ENCODE data around the gene CCL18.
A peak's percentile ranks its signal among the peaks of the same experiment; 100 is the strongest.
"Not testable (repeated sequence)": the region's sequence is repeated elsewhere in the genome, so short reads cannot be mapped to it uniquely, and the experiment has no call there.

Gene CCL18

DNA sequence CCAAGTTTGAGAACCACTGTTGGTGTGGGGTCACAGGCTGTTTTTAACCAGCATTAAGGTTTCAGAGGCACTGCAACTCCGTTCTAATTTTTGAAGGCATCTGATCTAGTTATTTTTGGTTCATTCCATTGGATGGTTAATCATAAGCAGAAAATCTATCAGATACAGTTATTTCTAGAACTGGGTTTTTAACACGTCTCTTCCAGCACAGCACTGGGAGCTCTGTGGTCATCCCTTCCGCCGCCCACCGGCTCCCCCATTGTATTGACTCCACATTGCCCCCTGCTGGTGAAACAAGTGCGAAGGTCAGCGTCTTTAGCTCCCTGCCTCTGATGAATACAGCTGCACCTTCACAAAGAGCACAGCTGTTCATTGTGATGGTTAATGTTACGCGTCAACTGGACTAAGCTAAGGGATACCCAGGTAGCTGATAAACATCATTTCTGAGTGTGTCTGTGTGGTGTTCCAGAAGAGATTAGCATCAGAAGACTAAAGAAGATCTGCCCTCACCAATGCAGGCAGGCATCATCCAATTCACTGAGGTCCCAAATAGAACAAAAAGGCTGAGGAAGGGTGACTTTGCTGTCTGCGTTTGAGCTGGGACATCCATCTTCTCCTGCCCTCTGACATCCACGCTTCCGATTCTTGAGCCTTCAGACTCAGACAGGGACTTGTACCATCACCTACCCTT is 8.5 kb downstream of the CCL18 start:
- DNase-seq (ENCODE audit: low spot score) = peak; percentile 34

DNA sequence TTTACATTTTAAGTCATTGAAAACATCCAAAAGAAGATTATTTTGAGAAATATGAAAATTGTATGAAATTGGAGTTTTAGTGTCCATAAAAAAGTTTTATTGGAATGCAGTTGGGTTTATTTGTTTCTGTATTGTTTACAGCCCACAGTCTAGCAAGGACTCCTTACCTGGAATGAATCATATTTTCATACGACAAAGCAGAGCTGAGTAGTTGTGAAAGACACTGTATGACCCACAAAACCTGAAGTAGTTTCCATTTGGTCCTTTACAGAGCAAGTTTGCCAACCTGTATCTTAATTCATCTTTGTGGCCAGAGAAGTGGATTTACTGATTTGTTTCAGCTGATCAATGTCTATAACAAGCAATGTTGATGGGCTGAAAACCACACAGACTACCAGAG is 10.3 kb downstream of the CCL18 start:
- no peak for DNase-seq (ENCODE audit: low spot score)

DNA sequence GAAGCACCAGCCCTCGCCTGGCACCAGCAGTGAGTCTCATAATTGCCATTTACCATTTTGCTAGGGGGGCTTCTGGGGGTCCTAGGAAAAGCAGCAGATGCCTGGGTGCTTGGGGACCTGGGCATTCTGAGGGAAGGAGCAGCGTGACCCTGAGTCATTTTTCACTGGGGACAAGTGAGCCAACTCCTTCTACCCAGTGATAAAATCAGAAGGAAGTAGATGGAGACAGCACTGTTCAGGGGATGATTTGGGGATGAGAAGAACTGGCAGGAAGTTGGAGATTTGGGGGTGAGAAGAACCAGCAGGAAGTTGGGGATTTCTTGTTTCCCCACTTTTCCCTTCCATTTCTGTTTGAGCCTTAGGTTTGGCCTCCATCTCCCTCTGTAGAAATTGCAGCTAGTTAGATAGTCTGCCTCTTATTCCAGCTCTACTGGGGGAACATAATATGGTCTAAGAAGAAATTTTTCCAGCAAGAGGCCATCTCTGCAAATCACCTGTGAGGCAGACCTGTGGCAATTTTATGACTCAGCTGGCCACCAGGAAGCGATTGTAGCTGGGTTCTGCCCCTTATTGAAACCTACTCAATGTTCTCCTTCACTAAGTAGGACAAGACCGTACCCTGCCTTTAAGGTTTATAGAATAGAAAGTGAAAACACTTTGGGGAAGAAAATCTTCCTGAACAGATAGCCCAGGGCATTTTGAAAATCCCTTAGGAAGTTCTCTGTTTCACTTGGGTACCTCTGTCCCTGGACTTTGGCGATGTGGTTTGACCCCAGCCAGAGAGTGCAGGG is 17.8 kb downstream of the CCL18 start:
- not testable (repeated sequence) for DNase-seq (ENCODE audit: low spot score)

DNA sequence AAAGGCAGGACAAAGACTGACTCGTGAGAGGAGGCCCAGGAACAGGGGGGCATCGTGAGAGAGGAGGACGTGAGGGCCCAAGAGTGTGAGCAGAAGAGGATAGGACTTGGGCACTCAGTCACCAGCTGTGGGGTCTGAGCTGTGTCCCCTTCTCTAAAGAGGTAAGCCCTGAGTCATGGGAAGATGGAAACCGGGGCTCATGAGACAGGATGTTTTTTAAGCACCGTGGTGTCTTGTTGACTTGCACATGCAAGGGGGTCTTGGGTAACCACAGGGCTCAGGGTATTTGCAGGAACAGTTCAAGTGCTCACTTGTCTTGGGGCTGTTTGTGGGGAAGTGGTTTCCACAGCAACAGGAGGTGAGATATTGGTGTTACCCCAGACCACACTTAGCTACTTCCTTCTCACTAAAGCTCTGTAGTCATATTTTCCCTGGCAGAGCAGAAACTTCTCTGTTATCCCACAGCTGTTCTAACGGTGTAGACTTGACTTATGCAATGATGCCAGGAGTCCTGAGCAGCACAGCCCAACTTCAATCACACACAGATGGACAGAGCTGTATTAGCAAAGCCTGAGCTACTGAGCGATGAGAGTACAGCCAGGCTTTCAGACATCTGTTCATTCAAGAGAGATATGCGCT is 18.5 kb downstream of the CCL18 start:
- DNase-seq (ENCODE audit: low spot score) = not testable (repeated sequence)

DNA sequence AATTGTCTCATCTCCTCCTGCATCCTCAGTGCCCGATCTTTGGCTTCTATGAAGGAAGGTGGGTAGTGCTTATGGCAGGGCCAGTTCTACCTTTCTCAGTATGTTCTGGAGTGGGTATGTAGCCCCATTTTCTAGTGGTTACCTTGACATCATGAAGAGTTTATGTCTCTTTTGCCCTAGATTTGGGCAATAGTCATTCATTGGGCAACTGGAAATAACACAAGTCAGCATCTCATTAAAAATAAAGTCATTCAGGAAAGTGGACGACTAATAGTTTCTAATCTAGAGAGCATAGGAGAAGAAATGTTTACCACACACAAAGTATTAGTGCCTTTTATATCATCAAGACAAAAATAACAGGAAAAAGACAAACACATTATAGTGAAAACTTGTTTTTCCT is 19.6 kb downstream of the CCL18 start:
- DNase-seq (ENCODE audit: low spot score) = not testable (repeated sequence)

DNA sequence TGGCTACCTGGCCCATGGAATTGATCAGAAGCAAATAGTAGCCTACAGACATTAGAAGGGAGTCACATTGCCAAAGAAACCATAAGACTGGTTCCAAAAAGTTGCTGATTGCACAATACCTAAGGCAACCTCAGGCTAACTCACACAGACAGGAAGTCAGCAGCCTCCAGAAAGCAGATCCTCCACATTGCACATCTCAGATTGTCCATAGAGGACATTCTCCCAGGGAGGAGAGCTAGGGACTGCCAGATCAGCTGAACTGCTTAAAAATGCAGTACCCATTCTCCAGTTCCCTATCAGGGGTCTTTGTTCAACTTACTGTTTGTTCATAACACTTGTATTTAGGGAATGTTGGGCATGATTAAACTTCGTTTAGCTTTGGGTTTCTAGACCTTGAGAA is 21.7 kb downstream of the CCL18 start:
- DNase-seq (ENCODE audit: low spot score) = no peak

DNA sequence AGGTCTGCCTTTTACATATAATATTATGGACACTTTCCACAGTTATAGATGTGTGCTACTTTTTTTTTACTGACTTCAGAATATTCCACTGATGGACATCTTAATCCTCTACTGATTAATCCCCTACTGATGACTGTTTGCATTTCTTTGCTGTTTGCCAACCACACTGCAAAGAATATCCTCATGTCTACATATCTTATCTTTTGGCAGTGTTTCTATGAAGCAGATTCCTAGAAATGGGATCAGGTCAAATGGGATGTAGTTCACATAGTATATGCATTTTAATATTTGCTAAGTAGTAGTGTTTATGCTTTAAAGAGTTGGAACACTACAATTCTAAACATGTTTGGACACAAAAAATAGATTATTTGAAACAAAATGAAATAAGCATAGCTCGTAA is 22.7 kb downstream of the CCL18 start:
- DNase-seq (ENCODE audit: low spot score) = no peak

DNA sequence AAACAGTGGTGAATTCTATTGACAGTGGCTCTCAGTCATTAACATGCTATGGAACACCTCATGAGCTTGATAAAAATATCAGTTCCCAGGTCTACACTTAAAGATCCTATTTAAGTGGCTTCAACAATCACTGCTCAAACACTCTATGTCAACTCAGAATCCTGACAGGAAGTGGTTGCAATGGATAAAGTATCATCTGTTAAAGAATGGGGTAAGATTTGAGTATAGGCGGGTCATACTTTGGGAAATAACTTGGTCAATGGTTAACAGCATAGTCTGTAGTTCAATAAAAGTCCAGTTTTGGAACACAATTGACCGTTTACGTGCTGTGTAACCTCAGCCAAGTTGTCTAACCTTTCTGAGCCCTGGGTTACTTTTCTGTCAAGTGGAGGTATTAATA is 23.4 kb downstream of the CCL18 start:
- not testable (repeated sequence) for DNase-seq (ENCODE audit: low spot score)

DNA sequence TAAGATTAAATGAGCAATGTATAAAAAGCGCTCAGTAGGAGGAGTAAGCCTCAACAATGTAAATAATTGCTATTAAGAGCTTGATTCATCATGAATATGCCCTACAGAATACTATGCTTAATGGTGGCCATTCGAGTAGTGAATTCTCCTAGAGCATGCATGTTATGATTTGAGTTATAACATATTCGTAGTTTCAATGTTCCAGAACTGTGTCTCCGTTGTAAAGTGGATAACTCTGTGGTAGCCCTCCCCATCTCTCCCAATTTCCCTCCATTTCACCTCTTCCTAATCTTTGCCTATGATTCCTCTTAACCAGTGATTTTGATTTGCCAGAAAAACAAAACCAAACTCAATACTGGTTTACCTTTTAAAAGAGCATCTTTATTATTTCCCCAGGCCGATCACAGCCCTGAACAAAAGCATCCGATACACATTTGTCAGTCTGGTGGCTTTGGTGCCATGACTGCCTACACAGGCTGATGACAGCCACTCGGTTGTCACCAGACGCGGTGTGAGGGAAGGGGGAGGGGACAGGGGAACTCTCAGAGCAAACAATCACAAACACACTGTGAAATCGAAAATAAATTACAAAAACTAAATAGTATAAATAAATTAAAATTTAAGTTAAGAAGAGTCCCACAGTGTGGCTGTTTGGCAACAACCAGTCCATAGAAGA is 24.0 kb downstream of the CCL18 start:
- not testable (repeated sequence) for DNase-seq (ENCODE audit: low spot score)

DNA sequence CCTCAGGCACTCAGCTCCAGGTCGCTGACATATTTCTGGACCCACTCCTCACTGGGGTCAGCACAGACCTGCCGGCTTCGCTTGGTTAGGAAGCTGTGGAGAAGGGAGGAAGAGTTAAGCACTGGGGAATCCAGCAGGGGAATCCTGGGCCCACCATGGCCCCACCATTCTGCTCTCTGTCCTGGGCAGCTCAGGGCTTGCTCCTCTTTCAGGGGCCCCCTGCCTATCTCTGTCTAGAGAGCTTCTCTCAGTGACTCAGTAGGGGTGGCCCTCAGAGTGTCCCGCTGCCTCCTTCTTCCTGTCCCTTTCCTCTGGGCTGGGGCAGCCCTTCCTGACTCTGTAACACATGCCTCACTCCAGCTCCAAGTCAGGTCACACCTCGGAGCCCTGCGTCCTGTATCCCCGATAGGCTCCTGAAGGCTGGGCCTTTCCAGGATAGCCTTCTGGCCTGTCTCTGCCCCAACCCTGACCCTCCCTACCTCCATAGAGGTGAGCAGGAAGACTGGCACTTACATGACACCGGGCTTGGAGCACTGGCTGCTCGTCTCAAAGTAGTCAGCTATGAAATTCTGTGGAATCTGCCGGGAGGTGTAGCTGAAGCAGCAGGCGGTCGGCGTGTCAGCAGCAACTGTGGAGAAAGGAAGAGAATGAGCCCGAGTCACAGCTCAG is 24.7 kb downstream of the CCL18 start:
- DNase-seq (ENCODE audit: low spot score) = no peak

DNA sequence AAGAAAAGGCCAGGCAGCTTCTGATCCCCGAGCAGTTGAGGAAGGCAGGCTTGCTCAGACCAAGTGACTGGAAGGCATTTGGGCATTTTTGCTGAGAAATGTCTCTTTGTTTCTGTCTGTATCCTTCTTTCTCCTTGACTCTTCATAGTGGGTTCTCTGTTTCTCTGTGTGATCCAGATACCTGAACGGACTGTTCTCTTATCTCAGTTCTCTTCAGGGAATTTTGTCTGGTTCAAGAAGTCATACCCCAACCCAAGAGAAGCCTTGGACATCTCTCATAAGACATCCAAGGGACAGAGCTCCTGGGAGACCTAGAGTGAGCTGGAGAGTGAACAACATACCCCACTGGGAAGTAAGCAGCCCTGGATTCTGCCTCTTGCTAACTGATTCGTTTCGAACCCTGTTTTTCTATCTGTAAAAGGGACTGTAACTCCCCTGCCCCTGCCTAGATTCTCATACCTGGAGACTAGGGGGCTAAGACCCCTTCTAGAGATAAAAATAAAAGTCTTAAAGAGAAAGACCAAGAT is 25.3 kb downstream of the CCL18 start:
- no peak for DNase-seq (ENCODE audit: low spot score)

DNA sequence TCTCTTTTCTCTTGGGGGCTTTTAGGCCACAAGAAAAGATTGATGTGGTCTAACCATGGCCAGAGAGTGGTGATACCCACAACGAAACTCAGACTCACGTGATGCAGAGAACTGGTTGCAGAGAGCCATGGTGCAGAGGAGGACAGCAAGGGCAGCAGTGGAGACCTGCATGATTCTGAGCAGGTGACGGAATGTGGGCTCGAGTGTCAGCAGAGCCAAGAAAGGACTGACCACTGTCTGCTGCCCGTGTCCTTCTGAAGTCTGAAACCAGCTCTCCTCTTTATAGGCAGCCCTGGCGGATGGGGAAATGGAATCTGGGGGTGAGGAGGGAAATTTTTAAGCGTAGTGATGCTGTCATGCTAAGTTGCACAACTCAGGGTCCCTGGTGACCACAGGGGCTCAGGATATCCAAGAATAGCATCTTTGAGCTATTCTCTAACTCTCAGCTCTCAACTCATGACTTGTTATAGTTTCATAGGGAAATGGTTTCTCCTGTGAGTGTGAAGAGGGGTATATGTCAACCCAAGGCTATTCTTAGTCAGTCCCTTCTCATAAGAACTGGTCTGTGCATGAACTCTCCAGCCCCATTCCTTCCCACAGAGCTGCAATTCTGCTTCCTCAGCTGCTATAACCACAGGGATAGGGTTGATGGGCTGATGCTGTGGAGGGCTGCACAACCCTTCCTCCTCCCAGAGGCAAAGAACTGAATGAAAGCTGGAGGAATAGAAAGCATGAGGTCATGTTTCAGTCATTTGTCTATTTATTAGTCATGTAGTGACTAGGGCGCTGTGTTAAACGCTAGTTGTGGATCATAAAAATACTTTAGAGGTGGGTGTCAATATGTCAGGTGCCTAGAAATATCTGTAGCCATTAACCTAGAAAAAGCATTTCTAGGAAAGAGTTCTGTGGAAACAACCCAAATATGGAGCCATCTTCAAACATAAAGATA is 26.1 kb downstream of the CCL18 start, which contains the start of gene CCL3:
CCL3 (minus strand) TSS at position 256 of the 949 bp plus-strand sequence; CDS start at position 171, 85 bp downstream.
- no peak for DNase-seq (ENCODE audit: low spot score)

DNA sequence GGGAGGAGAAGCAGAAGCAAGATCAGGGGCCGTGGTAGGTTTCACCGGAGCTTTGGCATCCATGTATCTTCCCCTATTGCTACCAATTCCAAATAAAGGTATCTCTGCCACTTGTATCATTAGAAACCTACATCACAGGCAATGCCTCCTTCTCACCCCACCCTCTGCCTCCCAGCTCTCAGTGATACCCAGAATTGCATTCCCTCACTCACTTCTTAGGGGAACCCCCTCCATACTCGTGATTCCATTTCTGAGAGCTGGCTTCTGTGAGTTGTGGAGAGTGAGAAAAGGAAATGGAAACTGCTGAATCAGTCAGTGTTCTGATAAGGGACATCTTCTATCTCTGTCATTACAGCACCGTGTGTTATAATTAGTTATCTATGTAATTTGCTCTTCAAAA is 28.2 kb downstream of the CCL18 start:
- no peak for DNase-seq (ENCODE audit: low spot score)

DNA sequence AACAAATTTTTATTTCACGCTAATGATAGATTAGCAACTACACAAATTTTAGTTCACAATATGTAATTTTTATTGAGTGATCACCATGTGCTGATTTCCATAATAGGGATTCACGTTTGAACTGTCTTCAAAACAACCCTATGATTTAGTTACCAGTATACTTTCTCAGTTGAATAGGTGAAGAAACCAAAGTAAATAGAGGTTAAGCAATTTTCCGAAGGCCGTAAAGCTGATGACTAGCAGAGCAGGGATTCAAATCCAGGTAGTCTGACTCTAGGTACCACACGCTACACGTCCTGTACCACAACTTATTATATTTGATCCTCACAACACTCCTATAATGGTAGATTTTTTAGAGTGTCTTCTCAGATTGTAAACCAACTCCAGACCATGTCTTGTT is 28.6 kb downstream of the CCL18 start:
- DNase-seq (ENCODE audit: low spot score) = not testable (repeated sequence)

DNA sequence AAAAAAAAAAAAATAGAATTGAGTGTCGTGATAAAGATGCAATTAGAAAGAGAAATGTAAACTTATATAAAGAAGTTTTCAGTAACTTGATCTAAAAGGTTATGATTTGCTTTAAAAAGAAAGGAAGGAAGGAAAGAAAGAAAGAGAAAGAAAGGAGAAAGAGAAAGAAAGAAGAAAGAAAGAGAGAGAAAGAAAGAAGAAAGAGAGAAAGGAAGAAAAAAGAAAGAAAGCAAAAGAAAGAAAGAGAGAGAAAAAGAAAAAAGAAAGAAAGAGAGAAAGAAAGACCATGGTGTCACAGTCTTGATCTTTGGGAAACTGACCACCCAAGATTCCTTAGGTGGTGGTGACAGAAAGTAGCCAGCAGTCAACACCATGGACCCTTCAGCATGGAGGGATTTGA is 30.2 kb downstream of the CCL18 start:
- no peak for DNase-seq (ENCODE audit: low spot score)

DNA sequence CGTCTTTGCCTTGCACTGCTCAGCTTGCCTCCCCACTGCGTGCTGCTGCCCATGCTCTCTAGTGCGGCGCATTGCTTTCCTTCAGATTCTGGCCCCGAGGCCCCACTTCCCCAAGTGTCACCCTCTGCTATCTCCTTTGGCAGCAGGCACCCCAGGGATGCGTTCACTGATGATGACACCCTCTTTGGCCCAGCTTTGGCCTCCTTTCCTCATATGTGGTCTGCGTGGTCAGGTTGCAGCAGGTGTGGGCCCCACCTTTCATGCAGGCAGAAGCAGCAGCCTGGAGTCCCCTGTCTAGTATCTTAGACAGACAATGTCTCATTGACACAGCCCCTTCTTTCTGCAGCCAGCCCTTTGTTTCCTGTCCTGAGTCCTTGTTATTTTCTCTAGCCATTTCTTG is 30.7 kb downstream of the CCL18 start:
- no peak for DNase-seq (ENCODE audit: low spot score)

DNA sequence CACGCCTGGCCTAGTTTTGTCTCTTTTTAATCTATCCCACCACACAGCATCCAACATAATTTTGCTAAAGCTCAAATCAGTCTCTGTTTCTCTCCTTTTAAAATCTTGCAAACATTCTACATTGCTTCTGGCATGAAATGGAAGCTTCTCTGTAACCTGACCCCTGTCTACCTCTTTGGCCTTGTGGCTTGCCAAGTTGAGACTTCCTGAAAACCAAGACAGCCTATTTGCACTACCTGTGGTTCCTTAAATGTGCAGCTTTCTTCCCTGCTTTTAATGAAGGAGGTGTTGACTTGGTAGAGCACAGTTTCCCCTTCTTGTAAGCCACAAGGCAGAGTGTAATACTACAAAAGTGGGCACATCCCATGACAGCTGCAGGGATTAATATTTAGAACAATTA is 31.9 kb downstream of the CCL18 start:
- no peak for DNase-seq (ENCODE audit: low spot score)

DNA sequence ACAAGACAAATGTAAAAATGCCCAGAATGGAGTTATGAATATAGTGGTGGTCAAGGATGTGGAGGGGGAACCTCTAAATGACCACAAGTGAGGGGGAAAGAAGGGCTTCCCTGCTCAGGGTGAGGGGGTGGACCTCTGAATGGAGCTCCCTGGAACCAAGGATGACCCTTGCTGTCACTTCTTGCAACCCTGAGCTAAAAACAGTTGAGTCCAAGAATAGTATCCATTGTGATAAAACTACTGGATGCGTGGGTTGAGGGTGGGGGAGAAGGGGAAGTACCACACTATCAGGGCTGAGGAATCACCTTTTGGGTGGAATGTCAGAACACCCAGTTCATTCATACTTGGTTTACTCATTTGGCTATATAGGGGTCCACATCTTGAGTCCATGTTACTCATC is 34.9 kb downstream of the CCL18 start:
- not testable (repeated sequence) for DNase-seq (ENCODE audit: low spot score)

DNA sequence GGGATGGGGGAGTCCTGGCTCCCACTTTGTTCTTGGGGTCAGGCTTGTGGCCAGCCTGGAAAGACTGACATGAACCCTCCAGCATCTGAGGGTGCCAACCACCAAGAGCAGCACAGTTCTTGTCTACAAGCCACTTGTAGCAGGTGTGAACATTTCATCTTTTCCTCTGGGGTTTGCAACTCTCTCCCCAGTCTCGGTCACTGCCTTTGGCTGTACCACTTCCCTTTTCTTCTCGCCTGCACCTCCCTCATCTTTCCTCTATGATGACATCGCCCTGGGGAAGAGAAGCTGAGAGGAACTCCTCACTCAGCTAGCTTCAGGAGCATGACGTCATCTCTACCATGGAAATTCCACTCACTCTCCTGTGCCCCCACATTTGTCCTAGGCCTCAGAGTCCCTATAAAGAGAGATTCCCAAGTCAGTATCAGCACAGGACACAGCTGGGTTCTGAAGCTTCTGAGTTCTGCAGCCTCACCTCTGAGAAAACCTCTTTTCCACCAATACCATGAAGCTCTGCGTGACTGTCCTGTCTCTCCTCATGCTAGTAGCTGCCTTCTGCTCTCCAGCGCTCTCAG is 39.4 kb downstream of the CCL18 start, which contains the start of gene CCL4:
CCL4 (plus strand) TSS at position 427 of the 575 bp plus-strand sequence; CDS start at position 506, 79 bp downstream.
- DNase-seq (ENCODE audit: low spot score) = not testable (repeated sequence)

DNA sequence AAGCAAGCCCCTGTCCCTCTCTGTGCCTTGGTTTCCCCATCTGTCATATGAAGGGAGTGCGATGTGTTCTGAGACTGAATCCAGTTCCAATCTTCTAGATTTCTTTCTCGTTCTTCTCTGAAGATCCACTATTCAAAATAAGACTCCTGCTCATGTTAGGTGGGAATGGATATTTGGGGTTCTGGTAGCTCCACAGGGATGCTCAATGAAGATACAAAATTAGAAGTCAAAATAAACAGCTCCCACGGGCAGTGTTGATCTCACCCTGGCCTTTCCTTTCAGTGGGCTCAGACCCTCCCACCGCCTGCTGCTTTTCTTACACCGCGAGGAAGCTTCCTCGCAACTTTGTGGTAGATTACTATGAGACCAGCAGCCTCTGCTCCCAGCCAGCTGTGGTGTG is 40.2 kb downstream of the CCL18 start:
- not testable (repeated sequence) for DNase-seq (ENCODE audit: low spot score)
